Body of pancreas (tissue), 4 donors: ENCODE measurements around the gene AMER1. TPM values are rescaled to one million over a fixed set of nuclear protein-coding genes. Genes with fewer than 3 reads are reported as not detected.

Experiments used
- ATAC-seq: fragments of 150-250 bp; one replicate; pipeline ENCODE4 v1.9.1; 2016
- DNase-seq, 4 donors: peaks; one replicate each; pipeline ENCODE4 v3.0.0-alpha.2; 2019
- H3K27ac ChIP-seq, 4 donors: fragments of 200-600 bp; sonication (generic); 1 replicate in 3 of 4; 2 replicates in 1 of 4; pipeline versions ENCODE4 v1.5.1 to v1.6.1; 2016 to 2019; ENCODE audit warnings: mild to moderate bottlenecking in 1 of 4, mixed read lengths in 1 of 4, moderate library complexity in 1 of 4
- H3K27me3 ChIP-seq, 2 donors: fragments of 200-600 bp; sonication (generic); one replicate each; pipeline ENCODE4 v1.6.0; 2016; ENCODE audit warnings: mild to moderate bottlenecking in 1 of 2
- H3K36me3 ChIP-seq, 2 donors: fragments of 200-600 bp; sonication (generic); replicated peaks in 1 of 2; 2 replicates each; pipeline ENCODE4 v1.5.1; 2016; ENCODE audit warnings: low read depth in 2 of 2; ENCODE audit not compliant: insufficient read depth in 1 of 2
- H3K4me1 ChIP-seq: fragments of 200-600 bp; sonication (generic); one replicate; pipeline ENCODE4 v1.6.0; 2016
- H3K4me3 ChIP-seq, 2 donors: fragments of 200-600 bp; sonication (generic); 1 replicate in 1 of 2; 2 replicates in 1 of 2; pipeline ENCODE4 v1.5.1; 2016 to 2019
- H3K9me3 ChIP-seq, 3 donors: fragments of 200-600 bp; sonication (generic); 1 replicate in 2 of 3; 2 replicates in 1 of 3; pipeline ENCODE4 v1.5.1; 2016
- POLR2A ChIP-seq, 3 donors: fragments of 450-650 bp; IDR thresholded peaks; one replicate each; pipeline ENCODE4 v1.6.1; 2016; ENCODE audit warnings: antibody characterized with exemption in 3 of 3, mild to moderate bottlenecking in 2 of 3
- WGBS, 2 donors: methylation state at CpG; one replicate each; pipeline ENCODE4 v1.1.5; 2017; 5-methylcytosine and 5-hydroxymethylcytosine counted together
- intact Hi-C: fragments of 100-400 bp; cut with DNase I; formaldehyde crosslinking; loops from one replicate; pipeline ENCODE4 v1.15.1; 2023
- total RNA-seq, 2 donors: library from RNA; depleted of rRNA; stranded (reverse); fragments of >200 nt; gene quantifications; one replicate each; pipeline ENCODE4 v1.1.0, GENCODE V29; 2016
- TF ChIP-seq, protein P1 (sequence below), 7 experiments: fragments of 450-650 bp in 4 of 7; fragments of 200-600 bp in 3 of 7; sonication (generic) in 3 of 7; IDR thresholded peaks; one replicate each; pipeline ENCODE4 v1.5.1; 2016 to 2019; ENCODE audit warnings: antibody characterized with exemption in 7 of 7

The AMER1 gene
- total RNA-seq, 2 donors from 2014 or later: 6.7 to 7.6 TPM

GRCh38 chrX:64202808-64203325 lies 2.6 kb downstream of the AMER1 start:
- Histone ChIP-seq H3K4me3 (no peak overlapping the region), H3K27ac (peak overlapping the region in 1 of 4 donors; percentile 95), H3K9me3 (no peaks in the 10 kb centered on the region), H3K4me1 (peaks cover 42% of the 10 kb centered on the region), H3K27me3 (no peaks in the 10 kb centered on the region), H3K36me3 (no peaks in the 10 kb centered on the region)
- DNase-seq (no peak), ATAC-seq (no peak)
- intact Hi-C loops: no loop called here
- WGBS, 2 donors: 60 to 75% methylated on average over 2 of the region's 2 CpGs
- no peak for TF ChIP-seq POLR2A (IDR thresholded peaks at IDR 0.05)
- TF ChIP-seq, protein P1, sequence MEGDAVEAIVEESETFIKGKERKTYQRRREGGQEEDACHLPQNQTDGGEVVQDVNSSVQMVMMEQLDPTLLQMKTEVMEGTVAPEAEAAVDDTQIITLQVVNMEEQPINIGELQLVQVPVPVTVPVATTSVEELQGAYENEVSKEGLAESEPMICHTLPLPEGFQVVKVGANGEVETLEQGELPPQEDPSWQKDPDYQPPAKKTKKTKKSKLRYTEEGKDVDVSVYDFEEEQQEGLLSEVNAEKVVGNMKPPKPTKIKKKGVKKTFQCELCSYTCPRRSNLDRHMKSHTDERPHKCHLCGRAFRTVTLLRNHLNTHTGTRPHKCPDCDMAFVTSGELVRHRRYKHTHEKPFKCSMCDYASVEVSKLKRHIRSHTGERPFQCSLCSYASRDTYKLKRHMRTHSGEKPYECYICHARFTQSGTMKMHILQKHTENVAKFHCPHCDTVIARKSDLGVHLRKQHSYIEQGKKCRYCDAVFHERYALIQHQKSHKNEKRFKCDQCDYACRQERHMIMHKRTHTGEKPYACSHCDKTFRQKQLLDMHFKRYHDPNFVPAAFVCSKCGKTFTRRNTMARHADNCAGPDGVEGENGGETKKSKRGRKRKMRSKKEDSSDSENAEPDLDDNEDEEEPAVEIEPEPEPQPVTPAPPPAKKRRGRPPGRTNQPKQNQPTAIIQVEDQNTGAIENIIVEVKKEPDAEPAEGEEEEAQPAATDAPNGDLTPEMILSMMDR (IDR thresholded peaks at IDR 0.05): no peak

DNA sequence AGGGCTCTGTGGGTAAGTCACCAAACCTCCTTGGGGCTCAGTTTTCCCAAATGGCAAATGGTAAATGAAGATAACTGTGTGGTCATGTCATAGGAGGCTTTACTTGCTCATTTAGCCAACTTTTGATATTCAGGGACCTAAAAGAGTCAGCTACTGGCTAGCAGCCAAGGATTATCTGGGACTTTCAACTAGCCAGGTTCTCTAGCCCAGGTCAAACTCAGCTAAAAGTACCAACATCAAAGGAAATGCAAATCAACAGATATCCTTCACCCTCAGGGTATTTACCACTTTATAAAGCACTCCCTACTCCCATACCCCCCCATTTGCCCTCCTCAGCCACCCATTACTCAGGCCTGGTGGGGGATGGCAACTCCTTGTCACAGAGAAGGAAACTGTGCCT lies 7.5 kb downstream of the AMER1 start:
- Histone ChIP-seq H3K9me3 (no peaks in the 10 kb centered on the region), H3K27ac (no peak overlapping the region), H3K27me3 (no peaks in the 10 kb centered on the region), H3K36me3 (no peaks in the 10 kb centered on the region), H3K4me1 (peaks cover 19% of the 10 kb centered on the region), H3K4me3 (no peak overlapping the region)
- ATAC-seq (no peak), DNase-seq (peak in 1 of 4 donors; percentile 9)
- intact Hi-C loops: no loop called here
- TF ChIP-seq, protein P1 (IDR thresholded peaks at IDR 0.05): no peak
- no peak for TF ChIP-seq POLR2A (IDR thresholded peaks at IDR 0.05)

- no peak for TF ChIP-seq POLR2A (IDR thresholded peaks at IDR 0.05)
- TF ChIP-seq, protein P1 (IDR thresholded peaks at IDR 0.05): no peak
- Histone ChIP-seq H3K27ac (no peak overlapping the region), H3K9me3 (no peaks in the 10 kb centered on the region), H3K27me3 (no peaks in the 10 kb centered on the region), H3K4me3 (no peak overlapping the region), H3K36me3 (no peaks in the 10 kb centered on the region), H3K4me1 (peaks cover 12% of the 10 kb centered on the region)
- 91 to 100% methylated on average over 2 of the region's 3 CpGs for WGBS, 2 donors
- intact Hi-C loops: no loop called here
- ATAC-seq (no peak), DNase-seq (no peak)
Observed at GRCh38 chrX:64196606-64197005, 8.9 kb downstream of the AMER1 start.

DNA sequence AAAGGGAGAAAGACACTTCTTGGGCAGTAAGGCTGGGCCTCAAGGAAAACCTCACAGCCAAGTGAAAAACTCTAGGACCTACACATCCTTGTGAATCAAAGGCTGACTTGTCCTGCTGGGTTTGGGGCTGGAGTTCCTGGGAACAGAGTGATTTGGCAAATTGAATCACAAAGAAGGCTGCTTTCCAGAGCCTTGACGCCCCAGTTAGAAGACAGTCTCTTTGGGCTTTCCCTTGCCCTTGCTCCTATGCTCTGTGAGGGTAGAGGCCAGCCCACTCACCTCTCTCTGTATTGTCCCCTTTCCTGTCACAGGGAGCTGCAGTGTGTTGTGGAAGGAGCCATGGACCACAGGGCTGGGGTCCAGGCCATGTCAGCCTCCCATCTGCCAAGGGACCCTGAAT lies 9.6 kb downstream of the AMER1 start:
- no peak for DNase-seq
- no peak for ATAC-seq
- Histone ChIP-seq H3K27ac (no peak overlapping the region), H3K27me3 (no peaks in the 10 kb centered on the region), H3K4me3 (no peak overlapping the region), H3K9me3 (no peaks in the 10 kb centered on the region), H3K36me3 (no peaks in the 10 kb centered on the region), H3K4me1 (peaks cover 9% of the 10 kb centered on the region)
- TF ChIP-seq, protein P1 (IDR thresholded peaks at IDR 0.05): no peak
- TF ChIP-seq POLR2A (IDR thresholded peaks at IDR 0.05): no peak
- intact Hi-C loops: no loop called here
- WGBS, 2 donors: 86 to 89% methylated on average over 1 of the region's 1 CpG

DNA sequence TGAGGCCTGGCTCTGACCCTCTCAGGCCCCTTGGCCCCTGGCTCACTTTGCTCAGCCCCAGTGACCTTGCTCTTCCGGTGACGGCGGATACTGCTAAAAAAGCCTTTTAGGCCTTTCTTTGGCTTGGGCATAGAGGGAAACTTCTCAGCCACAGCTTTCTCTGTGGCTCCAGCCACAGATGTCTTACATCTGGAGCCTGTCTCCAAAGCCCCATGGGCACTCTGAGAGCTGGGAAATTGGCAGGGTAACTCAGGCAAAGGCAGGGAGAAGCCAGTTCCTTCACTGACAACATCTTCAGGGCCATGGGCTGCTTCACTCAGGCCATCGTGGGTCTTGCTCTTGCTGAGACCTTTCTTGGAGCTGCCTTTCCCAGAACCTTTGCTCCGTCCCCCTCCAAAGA lies 12.8 kb downstream of the AMER1 start:
- 93% methylated on average over 2 of the region's 5 CpGs; no CpG with 5 or more reads in 1 of the 2 donors for WGBS, 2 donors
- intact Hi-C loops: no loop called here
- Histone ChIP-seq H3K36me3 (no peaks in the 10 kb centered on the region), H3K4me1 (no peaks in the 10 kb centered on the region), H3K27ac (no peak overlapping the region), H3K27me3 (no peaks in the 10 kb centered on the region), H3K4me3 (no peak overlapping the region), H3K9me3 (no peaks in the 10 kb centered on the region)
- ATAC-seq (no peak), DNase-seq (no peak)
- no peak for TF ChIP-seq POLR2A (IDR thresholded peaks at IDR 0.05)
- TF ChIP-seq, protein P1 (IDR thresholded peaks at IDR 0.05): no peak
